CD4-positive, alpha-beta T cell treated with Interleukin-1 beta for 1 hour (primary cell): Measurements from ENCODE around the gene USP9X.
"Not testable (repeated sequence)": the region's sequence is repeated elsewhere in the genome, so short reads cannot be mapped to it uniquely, and the experiment has no call there.

Experiments
- DNase-seq, 2 donors: peaks; one replicate each; pipeline ENCODE4 v3.0.0-alpha.2; 2020 to 2022

USP9X gene

DNA sequence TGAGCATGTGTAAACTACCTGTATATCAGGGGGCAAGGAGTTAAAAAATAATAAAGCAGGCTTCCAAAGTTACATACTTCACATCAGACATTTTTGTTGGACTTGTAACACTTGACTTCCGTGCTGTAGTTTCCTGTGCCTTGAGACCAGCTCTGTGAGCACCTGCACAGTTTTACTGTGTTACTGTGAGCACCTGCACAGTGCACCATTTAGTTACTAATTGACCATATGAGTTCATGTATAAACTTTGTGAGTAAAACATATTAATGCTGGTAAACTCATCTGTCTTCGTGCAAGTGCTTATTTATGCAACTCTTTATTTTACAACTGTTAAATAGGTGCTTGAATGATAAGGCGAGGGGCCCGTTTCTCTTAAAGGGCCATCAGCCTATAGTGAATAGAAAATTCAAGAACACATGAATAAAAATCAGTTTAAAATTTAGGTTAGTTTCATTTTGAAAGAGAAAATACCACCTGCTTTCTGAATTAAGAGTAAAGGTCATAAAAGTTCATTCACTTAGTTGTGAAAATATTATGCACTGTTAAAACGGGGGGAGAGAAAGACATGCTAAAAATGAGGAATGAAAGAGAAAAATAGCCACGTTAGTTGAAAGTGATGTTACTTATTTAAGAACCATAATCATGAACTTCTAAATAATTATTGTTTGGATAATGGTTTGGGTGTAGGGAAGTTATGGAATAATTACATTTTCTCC, 42.4 kb downstream of the USP9X start:
- DNase-seq, result no peak

DNA sequence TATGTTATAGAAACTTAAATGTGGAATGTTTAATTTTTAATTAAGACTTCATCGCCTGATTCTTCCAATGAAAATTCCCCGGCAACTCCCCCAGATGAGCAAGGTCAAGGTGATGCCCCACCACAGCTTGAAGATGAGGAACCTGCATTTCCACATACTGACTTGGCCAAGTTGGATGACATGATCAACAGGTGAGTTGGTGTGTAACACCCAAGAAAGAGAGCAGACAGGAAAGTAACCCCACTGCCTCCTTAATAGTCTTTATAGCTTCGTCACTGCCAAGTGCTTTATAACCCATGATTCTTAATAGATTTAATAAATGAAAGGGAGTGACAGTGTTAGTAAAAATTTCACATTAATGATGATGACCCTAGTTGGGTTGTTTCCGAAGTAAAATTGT, 43.7 kb downstream of the USP9X start:
- DNase-seq, result no peak

DNA sequence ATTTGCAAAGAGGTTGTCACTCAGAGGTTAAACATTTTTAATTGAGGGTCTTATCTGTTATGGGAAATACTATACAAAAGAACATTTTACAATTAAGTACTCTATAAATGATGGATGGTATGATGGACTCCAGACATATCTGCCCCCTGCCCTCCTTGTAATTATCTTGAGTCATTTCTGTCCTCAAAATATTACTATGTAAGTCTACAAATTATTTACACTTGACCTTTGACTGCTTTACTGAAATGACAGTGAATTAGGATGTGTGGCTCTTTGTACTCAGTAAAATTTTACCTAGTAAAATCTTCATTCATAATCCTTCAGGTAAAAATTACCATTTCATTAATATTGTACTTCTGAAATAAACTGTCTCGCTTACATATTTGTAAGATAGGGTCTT, 46.5 kb downstream of the USP9X start:
- DNase-seq, result no peak

DNA sequence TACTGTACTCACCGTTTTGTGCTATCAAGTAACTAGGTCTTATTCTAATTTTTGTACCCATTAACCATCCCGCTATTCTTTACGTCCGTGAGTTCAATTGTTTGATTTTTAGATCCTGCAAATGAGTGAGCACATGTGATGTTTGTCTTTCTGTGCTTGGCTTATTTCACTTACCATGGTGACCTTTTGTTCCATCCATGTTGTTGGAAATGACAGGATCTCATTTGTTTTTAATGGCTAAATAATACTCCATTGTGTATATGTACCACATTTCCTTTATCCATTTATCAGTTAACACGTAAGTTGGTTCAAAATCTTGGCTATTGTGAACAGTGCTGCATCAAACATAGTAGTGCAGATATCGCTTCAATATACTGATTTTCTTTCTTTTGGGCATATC, 48.3 kb downstream of the USP9X start:
- DNase-seq, result no peak

DNA sequence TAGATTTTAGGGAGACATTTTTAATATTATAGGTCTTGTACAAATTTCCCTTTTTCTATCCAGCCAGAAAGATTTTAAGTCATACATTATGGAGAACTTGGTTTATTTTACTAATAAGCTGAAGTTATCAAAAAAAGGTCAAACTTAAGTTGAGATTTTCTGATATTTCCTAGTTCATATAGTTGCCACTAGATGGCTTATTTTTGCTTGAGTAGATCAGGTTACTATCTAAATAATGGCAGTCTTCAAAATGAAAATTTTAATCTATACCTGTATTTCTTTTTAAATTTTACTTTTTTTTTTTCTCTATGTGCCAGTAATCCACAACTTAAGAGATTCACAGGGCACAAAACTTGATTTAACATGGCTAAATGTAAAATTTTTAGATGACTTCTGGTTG, 52.3 kb downstream of the USP9X start:
- no peak for DNase-seq

DNA sequence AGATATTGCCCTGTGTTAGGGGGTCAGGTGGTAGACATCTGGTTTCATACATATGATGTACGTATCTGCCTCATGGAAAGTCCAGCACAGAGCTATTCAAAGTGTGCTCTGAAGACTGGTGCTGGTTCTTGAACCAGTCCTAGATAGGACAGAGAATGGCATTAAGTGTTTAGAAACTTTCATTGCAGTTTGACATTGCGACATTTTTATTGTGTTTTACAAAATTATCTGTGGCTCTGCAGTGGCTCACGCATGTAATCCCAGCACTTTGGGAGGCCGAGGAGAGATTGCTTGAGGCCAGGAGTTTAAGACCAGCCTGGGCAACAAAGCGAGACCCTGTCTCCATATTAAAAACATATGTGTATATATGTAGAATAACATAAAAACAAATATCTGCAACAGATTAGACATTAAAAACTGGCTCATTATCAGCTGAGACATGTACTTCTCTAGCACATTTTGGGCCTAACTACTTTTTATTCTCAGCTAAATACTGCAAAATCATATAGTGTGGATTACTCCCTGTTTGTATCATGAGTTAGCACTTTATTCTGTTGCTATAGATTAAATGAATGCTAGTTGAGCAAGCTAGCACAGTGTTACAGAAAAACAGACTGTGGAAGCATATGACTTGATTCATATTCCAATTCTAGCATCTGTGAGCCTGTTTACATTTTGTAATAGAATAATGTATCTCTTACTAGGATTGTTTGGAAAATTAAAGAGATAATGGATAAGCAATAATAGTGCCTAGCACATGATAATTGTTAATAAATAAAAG, 57.1 kb downstream of the USP9X start:
- DNase-seq, result no peak

DNA sequence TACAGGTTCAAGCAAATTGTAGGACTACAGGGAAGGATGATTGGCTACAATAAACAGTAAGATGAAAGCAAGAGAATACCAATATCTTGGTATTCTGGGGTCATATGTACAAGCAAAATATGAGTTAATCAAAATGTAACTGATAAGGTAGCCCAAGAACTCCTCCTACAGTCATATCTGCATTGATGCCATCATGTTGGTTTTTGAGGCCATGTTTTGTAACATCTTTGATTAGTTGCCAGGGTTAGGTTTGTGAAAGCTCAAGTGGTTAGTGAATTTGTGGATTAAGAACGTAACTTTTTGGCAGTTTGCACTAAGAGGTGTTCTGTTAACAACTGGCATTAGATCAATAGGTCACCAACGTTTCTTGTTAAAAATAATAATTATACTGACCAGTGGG, 59.6 kb downstream of the USP9X start:
- no peak for DNase-seq

DNA sequence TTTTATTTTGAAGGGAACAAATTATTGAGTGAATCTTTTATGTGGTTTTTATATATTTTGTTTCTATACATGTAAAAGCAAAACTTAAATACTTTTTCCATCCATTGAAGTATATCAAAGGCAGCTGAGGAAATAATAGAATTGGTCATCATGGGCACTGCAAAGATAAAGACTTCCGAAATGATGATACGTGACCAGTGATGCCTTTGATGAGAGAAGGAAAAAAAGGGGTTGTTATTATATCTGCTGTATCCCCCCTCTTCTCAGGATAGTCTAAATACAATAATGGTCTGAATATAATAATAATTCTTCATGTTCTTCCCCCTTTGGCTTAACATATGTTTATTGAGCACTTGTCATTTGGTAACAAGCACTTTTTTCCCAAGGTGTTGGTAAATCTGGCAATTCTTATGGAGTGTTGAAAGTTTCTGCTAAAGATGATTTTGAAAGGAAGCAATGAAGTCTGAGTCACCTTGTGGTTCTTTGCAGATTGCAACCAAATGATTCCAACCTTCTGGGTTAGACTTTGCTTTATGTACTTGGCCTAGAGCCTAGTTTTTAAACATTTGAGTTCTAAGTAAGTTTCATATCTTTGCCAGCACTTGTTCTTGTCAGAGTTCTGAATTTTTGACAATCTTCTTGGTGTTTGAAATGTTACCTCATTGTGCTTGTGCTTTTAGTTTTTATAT, 60.8 kb downstream of the USP9X start:
- no peak for DNase-seq

DNA sequence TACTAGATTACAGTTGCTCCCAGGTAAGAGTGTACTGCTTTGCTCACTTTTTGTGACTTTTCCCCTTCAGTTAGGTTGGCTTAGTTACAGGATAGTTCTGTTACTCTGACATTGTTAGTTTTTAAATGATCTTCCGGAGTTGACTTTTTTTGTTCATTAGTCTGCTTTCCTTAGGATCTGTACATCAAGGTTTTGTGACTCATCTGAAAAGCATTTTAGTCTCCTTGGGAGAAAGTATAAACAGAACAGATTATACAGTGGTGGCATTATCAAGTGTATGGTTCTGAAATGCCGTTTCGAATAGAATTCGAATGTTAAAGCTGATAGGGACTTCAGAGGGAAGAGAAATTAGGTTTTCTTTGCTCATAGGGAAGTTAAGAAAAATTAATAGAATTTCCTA, 63.3 kb downstream of the USP9X start:
- no peak for DNase-seq

DNA sequence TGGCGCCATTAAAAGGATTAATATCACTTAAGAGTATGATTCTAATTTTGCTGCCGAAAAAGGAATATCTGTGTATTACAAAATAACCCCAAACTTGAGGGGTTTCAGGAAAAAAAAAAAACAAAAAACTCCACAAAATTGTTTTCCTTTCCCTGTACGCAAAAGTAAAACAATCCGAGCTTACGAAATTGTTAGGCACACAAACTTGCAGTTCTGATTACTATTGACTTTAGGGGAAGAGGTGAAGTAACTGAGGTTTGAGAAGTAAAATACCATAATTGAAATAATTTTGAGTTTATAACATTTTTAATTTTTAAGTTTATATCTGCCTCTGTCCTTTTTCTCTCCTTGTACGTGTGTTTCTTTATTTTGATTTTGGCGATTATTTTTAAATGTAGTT, 64.8 kb downstream of the USP9X start:
- DNase-seq, result no peak

DNA sequence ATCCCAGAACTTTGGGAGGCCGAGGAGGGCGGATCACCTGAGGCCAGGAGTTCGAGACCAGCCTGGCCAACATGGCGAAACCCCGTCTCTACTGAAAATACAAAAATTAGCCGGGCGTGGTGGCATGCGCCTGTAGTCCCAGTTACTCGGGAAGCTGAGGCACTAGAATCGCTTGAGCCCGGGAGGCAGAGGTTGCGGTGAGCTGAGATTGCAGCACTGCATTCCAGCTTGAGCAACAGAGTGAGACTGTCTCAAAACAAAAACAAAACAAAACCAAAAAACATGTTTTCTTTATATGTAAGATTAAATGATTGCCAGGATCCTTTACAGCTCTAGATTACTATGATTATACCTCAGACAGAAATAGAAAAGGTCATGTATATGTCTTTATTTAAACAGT, 66.5 kb downstream of the USP9X start:
- DNase-seq, result not testable (repeated sequence)

DNA sequence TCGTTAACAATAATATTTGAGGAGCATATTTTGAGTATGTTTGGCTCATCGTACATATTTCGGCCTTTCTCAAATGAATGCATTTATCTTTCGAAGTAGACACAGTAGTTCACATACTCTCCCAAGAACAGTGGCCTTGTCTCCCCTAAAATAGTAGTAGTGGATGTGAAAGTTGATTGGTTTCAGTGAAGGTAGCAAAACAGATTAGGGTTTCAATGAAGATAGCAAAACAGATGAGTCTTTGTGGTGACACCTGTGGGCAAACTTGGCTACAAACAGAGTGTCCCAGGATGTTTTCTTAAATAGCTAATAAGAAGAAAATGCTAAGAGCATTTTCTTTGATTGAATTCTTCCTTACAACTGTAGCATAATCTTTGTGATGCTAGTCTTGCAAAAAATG, 67.0 kb downstream of the USP9X start:
- no peak for DNase-seq

DNA sequence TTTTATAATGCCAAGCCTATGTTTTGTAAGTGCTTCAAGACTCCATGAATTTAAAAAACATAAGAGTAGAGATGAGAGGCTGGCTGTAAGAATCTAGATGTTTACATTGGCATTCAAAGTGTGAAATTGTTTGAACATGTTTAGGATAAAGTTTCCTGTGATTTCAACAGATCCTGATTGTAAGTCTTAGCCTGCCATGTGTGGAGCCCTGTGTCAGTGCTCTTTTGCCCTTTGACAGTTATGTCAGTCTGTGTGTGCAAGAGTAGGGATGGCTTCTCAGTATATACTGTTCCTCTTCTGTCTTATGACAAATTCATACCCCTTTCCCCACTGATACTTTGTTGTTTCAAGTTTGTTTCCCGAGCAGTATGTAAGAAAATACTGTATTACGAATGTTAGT, 68.2 kb downstream of the USP9X start:
- DNase-seq, result no peak

DNA sequence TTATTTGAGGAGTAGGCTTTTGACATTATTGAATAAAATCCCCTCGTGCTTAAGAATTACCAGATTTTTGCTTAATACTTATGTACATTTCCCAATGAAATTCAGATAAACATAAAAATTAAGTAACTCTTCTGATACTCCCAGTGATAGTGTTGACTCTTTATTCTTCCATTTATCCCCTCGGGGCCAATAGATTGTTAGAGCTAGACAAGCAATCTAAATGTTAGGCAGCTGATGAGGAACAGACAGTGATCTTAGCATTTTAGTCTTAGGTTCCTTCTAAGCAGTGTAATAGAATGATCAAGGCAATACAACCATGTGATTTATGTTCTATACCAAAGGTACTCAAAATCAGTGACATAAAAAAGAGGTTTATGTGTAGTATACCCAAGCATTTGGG, 68.7 kb downstream of the USP9X start:
- DNase-seq, result no peak

DNA sequence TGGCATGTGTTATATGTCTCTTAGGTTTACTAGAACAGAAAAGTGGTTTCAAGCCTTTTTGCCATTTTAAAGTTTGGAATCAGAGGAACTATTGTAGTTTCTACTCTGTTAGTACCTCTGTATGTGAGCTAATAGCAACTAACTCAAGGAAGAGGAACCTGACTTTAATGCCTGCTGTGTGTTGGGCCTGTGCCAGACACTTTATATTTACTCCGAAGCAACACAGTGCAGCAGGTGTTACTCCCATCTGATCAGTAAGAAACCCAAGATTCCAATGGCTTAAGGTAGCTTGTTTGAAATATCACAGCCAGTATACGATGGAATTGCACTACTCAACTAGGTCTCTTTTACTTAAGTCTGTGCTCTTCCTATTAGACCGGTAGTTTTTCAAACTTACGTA, 79.2 kb downstream of the USP9X start:
- no peak for DNase-seq

DNA sequence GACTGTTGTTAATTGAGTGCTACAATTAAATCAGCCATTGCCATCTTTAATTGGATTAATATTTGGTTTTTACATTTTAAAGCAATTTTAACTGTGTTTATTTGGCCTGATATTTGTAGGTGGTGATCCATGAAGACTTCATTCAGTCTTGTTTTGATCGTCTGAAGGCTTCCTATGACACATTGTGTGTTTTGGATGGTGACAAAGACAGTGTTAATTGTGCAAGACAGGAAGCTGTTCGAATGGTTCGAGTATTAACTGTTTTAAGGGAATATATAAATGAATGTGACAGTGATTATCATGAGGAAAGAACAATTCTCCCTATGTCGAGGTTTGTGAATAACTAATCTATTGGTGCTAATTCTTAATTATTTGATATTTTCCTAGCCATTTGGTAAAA, 82.6 kb downstream of the USP9X start:
- DNase-seq, result no peak

DNA sequence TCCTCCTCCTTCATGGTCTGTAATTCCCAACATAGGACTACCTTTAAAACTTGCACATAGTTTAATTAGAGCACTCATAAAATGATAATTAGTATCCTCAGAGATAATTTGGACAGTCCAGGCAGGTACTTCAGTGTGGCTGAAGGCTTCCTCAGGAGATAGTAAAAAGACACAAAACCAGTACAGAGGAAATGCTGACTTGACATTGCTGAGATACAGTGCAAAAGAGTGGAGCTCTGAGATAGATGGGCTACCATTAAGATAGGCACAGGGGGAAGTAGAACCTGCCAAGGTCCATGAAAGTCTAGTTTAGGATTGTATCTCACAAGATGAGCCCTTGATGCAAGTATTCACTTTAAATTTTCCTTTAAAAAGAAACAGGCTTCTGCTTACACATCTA, 91.0 kb downstream of the USP9X start:
- DNase-seq, result no peak

DNA sequence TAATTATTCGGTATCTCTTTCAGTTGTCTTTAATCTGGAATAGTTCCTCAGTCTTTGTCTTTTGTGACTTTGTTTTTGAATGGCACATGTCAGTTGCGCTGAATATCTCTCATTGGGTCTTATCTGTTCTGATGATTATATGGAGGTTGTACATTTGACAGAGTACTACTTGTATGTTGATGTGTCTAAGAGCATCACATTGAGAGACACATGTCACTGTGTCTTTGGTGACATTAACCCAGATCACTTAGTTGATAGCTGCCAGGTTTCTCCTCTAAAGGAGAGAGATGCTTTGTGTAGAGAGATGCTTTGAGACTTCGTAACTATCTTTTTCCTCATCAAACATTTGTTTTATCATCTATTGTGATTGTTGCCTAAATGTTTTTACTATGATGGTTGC, 92.1 kb downstream of the USP9X start:
- DNase-seq, result no peak

DNA sequence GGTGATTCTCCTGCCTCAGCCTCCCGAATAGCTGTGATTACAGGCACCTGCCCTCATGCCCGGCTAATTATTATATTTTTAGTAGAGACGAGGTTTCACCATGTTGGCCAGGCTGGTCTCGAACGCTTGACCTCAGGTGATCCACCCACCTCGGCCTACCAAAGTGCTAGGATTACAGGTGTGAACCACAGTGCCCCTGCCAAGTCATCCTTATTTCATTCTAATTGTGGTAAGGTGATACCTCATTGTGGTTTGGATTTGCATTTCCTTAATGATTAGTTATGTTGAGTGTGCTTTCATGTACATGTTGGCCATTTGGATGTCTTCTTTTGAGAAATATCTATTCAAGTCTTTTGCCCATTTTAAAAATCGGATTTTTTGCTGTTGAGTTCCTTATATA, 93.0 kb downstream of the USP9X start:
- DNase-seq, result peak in 1 of 2 donors; percentile 17

DNA sequence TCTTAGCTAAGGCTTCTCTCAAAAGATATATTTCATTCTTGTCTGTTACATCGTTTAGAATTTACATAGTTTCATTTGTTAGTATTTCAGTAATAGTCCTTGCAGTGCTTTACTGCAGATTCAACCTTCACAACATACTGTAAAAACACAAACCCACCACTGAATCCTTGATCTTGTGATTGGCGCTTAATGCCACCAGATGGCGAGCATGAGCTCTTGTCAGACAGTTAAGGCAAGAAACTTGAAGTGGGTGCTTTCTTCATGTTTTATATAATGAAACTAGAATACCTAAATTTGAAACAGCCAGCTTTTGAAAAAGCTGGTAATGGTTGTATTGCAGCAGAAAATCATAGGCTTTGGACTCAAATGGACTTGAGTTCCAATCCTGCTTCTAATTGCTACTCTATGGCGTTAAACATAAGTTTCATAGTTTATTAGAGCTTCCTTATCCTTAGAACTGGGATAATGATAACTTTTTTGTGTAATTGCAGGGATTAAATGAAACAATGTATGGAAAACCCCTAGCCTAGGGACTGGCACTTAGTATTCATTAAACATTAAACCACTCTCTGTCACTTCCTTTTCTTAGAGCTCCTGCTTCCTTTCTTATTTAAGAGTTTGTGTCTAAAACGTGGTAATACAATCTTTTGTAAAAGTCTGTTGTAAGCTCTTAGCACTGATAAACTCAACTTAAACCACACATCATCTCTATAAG, 95.1 kb downstream of the USP9X start:
- peak; percentile 60 to 61 for DNase-seq

DNA sequence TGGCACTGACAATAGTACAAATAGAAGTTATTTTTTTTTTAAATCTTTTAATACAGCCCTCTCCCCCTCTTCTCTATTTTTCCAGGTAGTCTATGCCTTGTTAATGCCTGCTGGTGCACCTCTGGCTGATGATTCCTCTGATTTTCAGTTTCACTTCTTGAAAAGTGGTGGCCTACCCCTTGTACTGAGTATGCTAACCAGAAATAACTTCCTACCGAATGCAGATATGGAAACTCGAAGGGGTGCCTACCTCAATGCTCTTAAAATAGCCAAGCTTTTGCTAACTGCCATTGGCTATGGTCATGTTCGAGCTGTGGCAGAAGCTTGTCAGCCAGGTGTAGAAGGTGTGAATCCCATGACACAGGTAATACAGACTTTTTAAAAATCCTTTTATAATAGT, 99.1 kb downstream of the USP9X start:
- no peak for DNase-seq

DNA sequence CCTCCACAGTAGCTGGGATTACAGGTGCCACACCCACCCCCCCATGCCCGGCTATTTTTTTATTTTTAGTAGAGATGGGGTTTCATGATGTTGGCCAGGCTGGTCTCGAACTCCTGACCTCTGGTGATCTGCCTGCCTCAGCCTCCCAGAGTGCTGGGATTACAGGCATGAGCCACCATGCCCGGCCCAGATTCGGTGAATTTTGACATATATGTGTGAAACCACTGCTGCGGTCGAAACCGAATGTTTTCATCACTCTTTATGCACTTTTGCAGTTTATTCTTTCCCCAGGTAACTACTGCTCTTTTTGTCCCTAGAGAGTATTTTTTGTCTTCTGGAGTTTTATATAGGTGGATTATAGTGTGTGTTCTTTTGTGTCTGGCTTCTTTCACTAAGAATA, 101.7 kb downstream of the USP9X start:
- DNase-seq, result not testable (repeated sequence)

DNA sequence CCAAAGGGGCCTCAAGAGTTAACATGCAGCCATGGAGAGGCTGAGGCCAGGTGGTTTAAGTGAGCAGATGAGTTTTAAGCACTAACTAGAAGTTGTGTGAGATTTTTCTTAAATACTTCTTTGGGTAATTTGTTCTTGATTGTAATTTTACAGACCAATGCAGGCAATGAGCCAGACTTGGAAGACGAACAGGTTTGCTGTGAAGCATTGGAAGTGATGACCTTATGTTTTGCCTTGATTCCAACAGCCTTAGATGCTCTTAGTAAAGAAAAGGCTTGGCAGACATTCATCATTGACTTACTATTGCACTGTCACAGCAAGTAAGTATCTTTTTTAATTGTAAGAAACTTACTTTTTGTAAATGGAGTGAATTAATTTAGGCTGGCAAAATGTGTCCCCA, 103.9 kb downstream of the USP9X start:
- DNase-seq, result no peak

DNA sequence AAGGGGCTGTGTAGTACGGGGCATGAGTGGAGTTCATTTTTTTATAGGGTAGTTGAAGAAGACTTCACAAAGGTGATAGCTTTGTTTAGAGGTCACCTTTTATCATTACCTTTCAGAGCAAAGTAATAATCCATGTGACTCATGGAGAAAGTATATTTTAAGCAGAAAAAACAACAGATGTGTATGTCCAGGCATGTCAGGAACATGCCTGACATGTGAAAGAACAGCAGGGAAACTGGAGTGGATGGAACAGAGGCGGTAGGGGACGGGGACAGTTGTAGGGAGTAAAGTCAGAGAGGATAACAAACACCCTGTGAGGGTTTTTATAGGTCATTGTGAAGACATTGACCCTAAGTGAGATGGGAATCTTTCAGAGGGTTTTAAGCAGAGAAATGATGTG, 107.6 kb downstream of the USP9X start:
- DNase-seq, result no peak
